WTC11 (cell line): ENCODE measurements around the gene NSMF. TPM values are rescaled to one million over a fixed set of nuclear protein-coding genes. Genes with fewer than 3 reads are reported as not detected.

Experiments used
- ATAC-seq: fragments of 200-7000 bp; cut with Tn5 transposase; 2 replicates; pipeline ENCODE4 v1.10.0; 2021; ENCODE audit warnings: mild to moderate bottlenecking, moderate library complexity
- CTCF ChIA-PET: fragments of 300-600 bp; sonication (Branson Sonifier 250); formaldehyde crosslinking; loops from one replicate; lab custom pipeline; 2021; ENCODE audit warnings: antibody characterized with exemption; lab: Charles Lee
- POLR2A ChIA-PET: fragments of 350-600 bp; sonication (Branson Sonifier 250); formaldehyde crosslinking; loops from one replicate; lab custom pipeline; 2021; ENCODE audit warnings: antibody characterized with exemption; lab: Charles Lee
- DNase-seq: peaks from one replicate; pipeline ENCODE4 v3.0.0; 2021; ENCODE audit warnings: low spot score
- H3K27ac Mint-ChIP-seq: 2 replicates; pipeline ENCODE4 v1.8.0; 2021; ENCODE audit warnings: mixed read lengths
- H3K27me3 Mint-ChIP-seq: 2 replicates; pipeline ENCODE4 v1.8.0; 2021; ENCODE audit warnings: low read depth, mild to moderate bottlenecking, moderate library complexity, mixed read lengths
- H3K36me3 Mint-ChIP-seq: 2 replicates; pipeline ENCODE4 v1.8.0; 2021; ENCODE audit warnings: mixed read lengths
- H3K4me1 Mint-ChIP-seq: 2 replicates; pipeline ENCODE4 v1.8.0; 2022; ENCODE audit warnings: mixed read lengths
- H3K4me3 Mint-ChIP-seq: 2 replicates; pipeline ENCODE4 v1.8.0; 2021; ENCODE audit warnings: mild to moderate bottlenecking, moderate library complexity, mixed read lengths
- H3K9me3 Mint-ChIP-seq: 2 replicates; pipeline ENCODE4 v1.8.0; 2021; ENCODE audit warnings: mixed read lengths
- ELF4 ChIP-seq: sonication (generic); formaldehyde crosslinking; IDR thresholded peaks from 2 replicates; pipeline ENCODE4 v1.8.1; 2022; ENCODE audit warnings: low read depth, mild to moderate bottlenecking, moderate library complexity, missing genetic modification reagents
- GABPB1 ChIP-seq: sonication (generic); formaldehyde crosslinking; IDR thresholded peaks from 2 replicates; pipeline ENCODE4 v1.8.1; 2023; ENCODE audit warnings: mild to moderate bottlenecking, missing genetic modification reagents
- TP53 ChIP-seq: sonication (generic); formaldehyde crosslinking; IDR thresholded peaks from 2 replicates; pipeline ENCODE4 v1.8.1; 2023; ENCODE audit warnings: mild to moderate bottlenecking, missing genetic modification reagents
- ZBTB21 ChIP-seq: sonication (generic); formaldehyde crosslinking; IDR thresholded peaks from 2 replicates; pipeline ENCODE4 v1.8.1; 2023; ENCODE audit warnings: mild to moderate bottlenecking, missing genetic modification reagents, borderline replicate concordance
- ZNF219 ChIP-seq: sonication (generic); formaldehyde crosslinking; IDR thresholded peaks from 2 replicates; pipeline ENCODE4 v1.8.0; 2023; ENCODE audit warnings: missing genetic modification reagents, mild to moderate bottlenecking, borderline replicate concordance
- ZNF317 ChIP-seq: sonication (generic); formaldehyde crosslinking; IDR thresholded peaks from 2 replicates; pipeline ENCODE4 v1.8.1; 2023; ENCODE audit warnings: low read depth, mild to moderate bottlenecking, moderate library complexity, missing genetic modification reagents, borderline replicate concordance
- total RNA-seq: library from RNA; stranded (reverse); gene quantifications from 3 replicates; pipeline ENCODE4 v1.2.3, GENCODE V29; 2021
- TF ChIP-seq, protein P1 (sequence below): fragments of 250-450 bp; sonication (Bioruptor Pico); IDR thresholded peaks from 2 replicates; pipeline ENCODE4 v1.9.0; 2021; ENCODE audit warnings: mild to moderate bottlenecking
- TF ChIP-seq, protein P2 (sequence below): fragments of 250-450 bp; sonication (Bioruptor Pico); IDR thresholded peaks from 2 replicates; pipeline ENCODE4 v1.8.0; 2021; ENCODE audit warnings: mild to moderate bottlenecking
- TF ChIP-seq, protein P3 (sequence below): sonication (generic); formaldehyde crosslinking; conservative IDR thresholded peaks from 2 replicates; pipeline ENCODE4 v1.8.1; 2022; ENCODE audit warnings: mild to moderate bottlenecking, missing genetic modification reagents
- TF ChIP-seq, protein P4 (sequence below): sonication (generic); formaldehyde crosslinking; IDR thresholded peaks from 2 replicates; pipeline ENCODE4 v1.8.1; 2023; ENCODE audit warnings: mild to moderate bottlenecking, moderate library complexity, missing genetic modification reagents
- TF ChIP-seq, protein P5 (sequence below): sonication (generic); formaldehyde crosslinking; IDR thresholded peaks from 2 replicates; pipeline ENCODE4 v1.8.0; 2023; ENCODE audit warnings: missing genetic modification reagents, mild to moderate bottlenecking, borderline replicate concordance
- TF ChIP-seq, protein P6 (sequence below): sonication (generic); formaldehyde crosslinking; IDR thresholded peaks from 2 replicates; pipeline ENCODE4 v1.8.1; 2023; ENCODE audit warnings: mild to moderate bottlenecking, missing genetic modification reagents, moderate library complexity

Gene NSMF
- total RNA-seq, 1 experiment from 2014 or later = 61.9 TPM

DNA sequence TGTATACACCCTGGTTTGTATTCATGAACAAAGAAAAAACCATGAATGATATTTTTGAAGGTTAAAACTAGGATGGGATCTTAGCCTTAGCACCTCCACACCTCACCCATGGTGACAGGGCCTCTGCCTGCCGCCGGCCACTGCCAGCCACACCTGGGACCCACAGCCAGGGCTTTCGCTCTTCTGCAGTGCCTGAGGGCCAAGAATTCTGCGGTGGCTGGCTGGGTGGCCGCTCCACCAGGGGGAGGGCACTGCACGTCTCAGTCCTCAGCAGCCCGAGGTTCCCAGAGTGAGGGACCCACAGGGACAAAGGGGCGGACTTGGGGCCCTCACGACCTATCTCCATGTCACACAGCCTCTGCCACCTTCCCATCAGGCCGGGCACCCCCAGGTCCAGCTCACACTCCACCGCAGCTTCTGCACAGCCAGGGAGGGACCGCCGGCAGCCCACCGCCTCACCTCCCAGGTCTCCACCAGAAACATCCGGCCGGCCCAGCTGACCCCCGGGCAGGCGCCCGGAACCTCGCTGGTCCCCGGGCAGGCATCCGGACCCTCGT lies 43.0 kb downstream of the NSMF start:
- Mint-ChIP-seq H3K27me3 (no peaks in the 10 kb centered on the region), H3K9me3 (no peaks in the 10 kb centered on the region), H3K36me3 (no peaks in the 10 kb centered on the region), H3K4me1 (no peaks in the 10 kb centered on the region), H3K27ac (no peak overlapping the region), H3K4me3 (no peak overlapping the region)
- DNase-seq = no peak
- ATAC-seq = no peak
- ChIA-PET CTCF (interaction anchor here (1.0 kb wide), 1 partner anchor 93 kb away, joined by 3 read pairs; no protein-coding TSS in a partner anchor), POLR2A (no interaction called here)
- TF ChIP-seq TP53 (CRISPR knock-in tag) (no peak), ZBTB21 (CRISPR knock-in tag) (no peak), ELF4 (CRISPR knock-in tag) (no peak), ZNF317 (CRISPR knock-in tag) (no peak)
- TF ChIP-seq, protein P1, sequence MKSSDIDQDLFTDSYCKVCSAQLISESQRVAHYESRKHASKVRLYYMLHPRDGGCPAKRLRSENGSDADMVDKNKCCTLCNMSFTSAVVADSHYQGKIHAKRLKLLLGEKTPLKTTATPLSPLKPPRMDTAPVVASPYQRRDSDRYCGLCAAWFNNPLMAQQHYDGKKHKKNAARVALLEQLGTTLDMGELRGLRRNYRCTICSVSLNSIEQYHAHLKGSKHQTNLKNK (CRISPR knock-in tag) = no peak
- TF ChIP-seq, protein P2, sequence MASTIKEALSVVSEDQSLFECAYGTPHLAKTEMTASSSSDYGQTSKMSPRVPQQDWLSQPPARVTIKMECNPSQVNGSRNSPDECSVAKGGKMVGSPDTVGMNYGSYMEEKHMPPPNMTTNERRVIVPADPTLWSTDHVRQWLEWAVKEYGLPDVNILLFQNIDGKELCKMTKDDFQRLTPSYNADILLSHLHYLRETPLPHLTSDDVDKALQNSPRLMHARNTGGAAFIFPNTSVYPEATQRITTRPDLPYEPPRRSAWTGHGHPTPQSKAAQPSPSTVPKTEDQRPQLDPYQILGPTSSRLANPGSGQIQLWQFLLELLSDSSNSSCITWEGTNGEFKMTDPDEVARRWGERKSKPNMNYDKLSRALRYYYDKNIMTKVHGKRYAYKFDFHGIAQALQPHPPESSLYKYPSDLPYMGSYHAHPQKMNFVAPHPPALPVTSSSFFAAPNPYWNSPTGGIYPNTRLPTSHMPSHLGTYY (CRISPR knock-in tag) = no peak

DNA sequence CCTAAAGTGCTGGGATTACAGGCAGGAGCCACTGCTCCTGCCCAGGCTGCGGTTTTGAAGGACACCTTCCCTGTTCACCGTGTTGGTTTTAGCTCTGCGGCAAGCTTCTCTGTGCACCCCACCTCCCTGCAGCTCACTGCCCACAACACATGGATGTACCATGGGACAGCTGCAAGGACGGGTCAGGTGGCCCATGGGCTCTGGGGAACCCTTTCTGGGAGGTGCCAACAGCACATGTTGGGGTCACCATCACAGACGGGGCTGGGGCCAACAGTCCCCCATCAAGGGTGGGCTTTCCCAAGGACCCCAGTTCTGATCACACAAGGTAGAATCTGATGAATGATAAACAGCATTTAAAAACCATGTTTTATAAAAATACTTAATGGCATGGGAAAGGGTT lies 43.7 kb downstream of the NSMF start:
- H3K9me3 Mint-ChIP-seq = no peaks in the 10 kb centered on the region
- no peak overlapping the region for H3K27ac Mint-ChIP-seq
- ChIA-PET POLR2A (no interaction called here), CTCF (interaction anchor here (1.0 kb wide), 1 partner anchor 94 kb away, joined by 3 read pairs; no protein-coding TSS in a partner anchor)
- no peaks in the 10 kb centered on the region for H3K27me3 Mint-ChIP-seq
- ATAC-seq = no peak
- no peak overlapping the region for H3K4me3 Mint-ChIP-seq
- no peaks in the 10 kb centered on the region for H3K4me1 Mint-ChIP-seq
- H3K36me3 Mint-ChIP-seq = no peaks in the 10 kb centered on the region
- no peak for DNase-seq
- TF ChIP-seq, protein P3, sequence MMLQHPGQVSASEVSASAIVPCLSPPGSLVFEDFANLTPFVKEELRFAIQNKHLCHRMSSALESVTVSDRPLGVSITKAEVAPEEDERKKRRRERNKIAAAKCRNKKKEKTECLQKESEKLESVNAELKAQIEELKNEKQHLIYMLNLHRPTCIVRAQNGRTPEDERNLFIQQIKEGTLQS (CRISPR knock-in tag) = no peak

DNA sequence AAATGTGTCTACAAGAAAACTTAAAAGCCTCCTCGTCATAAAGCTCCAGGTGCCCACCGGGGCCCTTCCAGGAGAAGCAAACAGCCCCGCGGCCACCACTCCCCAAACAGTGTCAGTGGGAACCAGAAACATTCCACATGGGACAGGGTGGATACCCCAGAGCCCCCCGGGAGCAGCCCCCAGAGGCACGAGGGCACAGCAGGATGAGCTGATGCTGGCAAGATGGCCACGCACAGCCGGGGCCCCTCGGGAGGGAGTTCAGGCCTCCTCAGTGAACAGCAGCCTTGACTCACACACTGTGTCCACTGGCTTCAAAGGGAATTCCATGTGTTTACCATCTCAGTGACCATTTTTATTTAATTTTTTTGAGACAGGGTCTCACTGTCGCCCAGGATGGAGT lies 46.7 kb downstream of the NSMF start:
- ChIA-PET POLR2A (no interaction called here), CTCF (interaction anchor here (0.6 to 3.3 kb wide), 4 partner anchors 11 to 125 kb away, joined by 3 to 24 read pairs (median 5); partner anchors contain the start of genes EXD3, NOXA1 and NRARP)
- H3K9me3 Mint-ChIP-seq = no peaks in the 10 kb centered on the region
- TF ChIP-seq, protein P4, sequence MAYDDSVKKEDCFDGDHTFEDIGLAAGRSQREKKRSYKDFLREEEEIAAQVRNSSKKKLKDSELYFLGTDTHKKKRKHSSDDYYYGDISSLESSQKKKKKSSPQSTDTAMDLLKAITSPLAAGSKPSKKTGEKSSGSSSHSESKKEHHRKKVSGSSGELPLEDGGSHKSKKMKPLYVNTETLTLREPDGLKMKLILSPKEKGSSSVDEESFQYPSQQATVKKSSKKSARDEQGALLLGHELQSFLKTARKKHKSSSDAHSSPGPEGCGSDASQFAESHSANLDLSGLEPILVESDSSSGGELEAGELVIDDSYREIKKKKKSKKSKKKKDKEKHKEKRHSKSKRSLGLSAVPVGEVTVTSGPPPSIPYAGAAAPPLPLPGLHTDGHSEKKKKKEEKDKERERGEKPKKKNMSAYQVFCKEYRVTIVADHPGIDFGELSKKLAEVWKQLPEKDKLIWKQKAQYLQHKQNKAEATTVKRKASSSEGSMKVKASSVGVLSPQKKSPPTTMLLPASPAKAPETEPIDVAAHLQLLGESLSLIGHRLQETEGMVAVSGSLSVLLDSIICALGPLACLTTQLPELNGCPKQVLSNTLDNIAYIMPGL = no peak
- TF ChIP-seq ZNF219 (CRISPR knock-in tag) = no peak
- TF ChIP-seq, protein P5, sequence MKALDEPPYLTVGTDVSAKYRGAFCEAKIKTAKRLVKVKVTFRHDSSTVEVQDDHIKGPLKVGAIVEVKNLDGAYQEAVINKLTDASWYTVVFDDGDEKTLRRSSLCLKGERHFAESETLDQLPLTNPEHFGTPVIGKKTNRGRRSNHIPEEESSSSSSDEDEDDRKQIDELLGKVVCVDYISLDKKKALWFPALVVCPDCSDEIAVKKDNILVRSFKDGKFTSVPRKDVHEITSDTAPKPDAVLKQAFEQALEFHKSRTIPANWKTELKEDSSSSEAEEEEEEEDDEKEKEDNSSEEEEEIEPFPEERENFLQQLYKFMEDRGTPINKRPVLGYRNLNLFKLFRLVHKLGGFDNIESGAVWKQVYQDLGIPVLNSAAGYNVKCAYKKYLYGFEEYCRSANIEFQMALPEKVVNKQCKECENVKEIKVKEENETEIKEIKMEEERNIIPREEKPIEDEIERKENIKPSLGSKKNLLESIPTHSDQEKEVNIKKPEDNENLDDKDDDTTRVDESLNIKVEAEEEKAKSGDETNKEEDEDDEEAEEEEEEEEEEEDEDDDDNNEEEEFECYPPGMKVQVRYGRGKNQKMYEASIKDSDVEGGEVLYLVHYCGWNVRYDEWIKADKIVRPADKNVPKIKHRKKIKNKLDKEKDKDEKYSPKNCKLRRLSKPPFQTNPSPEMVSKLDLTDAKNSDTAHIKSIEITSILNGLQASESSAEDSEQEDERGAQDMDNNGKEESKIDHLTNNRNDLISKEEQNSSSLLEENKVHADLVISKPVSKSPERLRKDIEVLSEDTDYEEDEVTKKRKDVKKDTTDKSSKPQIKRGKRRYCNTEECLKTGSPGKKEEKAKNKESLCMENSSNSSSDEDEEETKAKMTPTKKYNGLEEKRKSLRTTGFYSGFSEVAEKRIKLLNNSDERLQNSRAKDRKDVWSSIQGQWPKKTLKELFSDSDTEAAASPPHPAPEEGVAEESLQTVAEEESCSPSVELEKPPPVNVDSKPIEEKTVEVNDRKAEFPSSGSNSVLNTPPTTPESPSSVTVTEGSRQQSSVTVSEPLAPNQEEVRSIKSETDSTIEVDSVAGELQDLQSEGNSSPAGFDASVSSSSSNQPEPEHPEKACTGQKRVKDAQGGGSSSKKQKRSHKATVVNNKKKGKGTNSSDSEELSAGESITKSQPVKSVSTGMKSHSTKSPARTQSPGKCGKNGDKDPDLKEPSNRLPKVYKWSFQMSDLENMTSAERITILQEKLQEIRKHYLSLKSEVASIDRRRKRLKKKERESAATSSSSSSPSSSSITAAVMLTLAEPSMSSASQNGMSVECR (CRISPR knock-in tag) = no peak
- TF ChIP-seq, protein P6, sequence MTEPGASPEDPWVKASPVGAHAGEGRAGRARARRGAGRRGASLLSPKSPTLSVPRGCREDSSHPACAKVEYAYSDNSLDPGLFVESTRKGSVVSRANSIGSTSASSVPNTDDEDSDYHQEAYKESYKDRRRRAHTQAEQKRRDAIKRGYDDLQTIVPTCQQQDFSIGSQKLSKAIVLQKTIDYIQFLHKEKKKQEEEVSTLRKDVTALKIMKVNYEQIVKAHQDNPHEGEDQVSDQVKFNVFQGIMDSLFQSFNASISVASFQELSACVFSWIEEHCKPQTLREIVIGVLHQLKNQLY = no peak
- no peak for TF ChIP-seq GABPB1 (CRISPR knock-in tag)
- no peaks in the 10 kb centered on the region for H3K4me1 Mint-ChIP-seq
- H3K27me3 Mint-ChIP-seq = no peaks in the 10 kb centered on the region
- DNase-seq = no peak
- ATAC-seq = no peak
- H3K4me3 Mint-ChIP-seq = no peak overlapping the region
- no peak overlapping the region for H3K27ac Mint-ChIP-seq
- no peaks in the 10 kb centered on the region for H3K36me3 Mint-ChIP-seq
